ENCODE measurements around the gene SBNO2. TPM values are rescaled to one million over a fixed set of nuclear protein-coding genes. Genes with fewer than 3 reads are reported as not detected.
A peak's percentile ranks its signal among the peaks of the same experiment; 100 is the strongest.
"Not testable (repeated sequence)": the region's sequence is repeated elsewhere in the genome, so short reads cannot be mapped to it uniquely, and the experiment has no call there.

SBNO2 gene
- polyA plus RNA-seq, 2 donors = 43.1 to 56.5 TPM

GRCh38 chr19:1119475-1120217 lies 54.4 kb downstream of the SBNO2 start:
- no peak overlapping the region for H3K27ac ChIP-seq (ENCODE audit: low read depth in 2 of 2, low read length in 1 of 2)
- 91% methylated on average over 50 of the region's 50 CpGs for whole genome bisulfite sequencing, 2 donors
- H3K9me3 ChIP-seq (ENCODE audit: control insufficient read depth in 2 of 2, insufficient read depth in 1 of 2, low read depth in 1 of 2, low read length in 1 of 2) = peaks cover 0 to 3% of the 10 kb centered on the region in 2 donors
- no peak overlapping the region for H3K4me3 ChIP-seq (ENCODE audit: low read depth in 1 of 2, low read length in 2 of 2)
- peaks cover 18 to 74% of the 10 kb centered on the region in 2 donors for H3K36me3 ChIP-seq (ENCODE audit: control insufficient read depth in 2 of 2, insufficient read depth in 2 of 2, low read length in 1 of 2)
- no peaks in the 10 kb centered on the region for H3K27me3 ChIP-seq (ENCODE audit: control insufficient read depth in 1 of 2, insufficient read depth in 2 of 2, low read length in 2 of 2)
- peaks cover 0 to 24% of the 10 kb centered on the region in 2 donors for H3K4me1 ChIP-seq (ENCODE audit: control insufficient read depth in 2 of 2, insufficient read depth in 2 of 2, low read length in 1 of 2)

DNA sequence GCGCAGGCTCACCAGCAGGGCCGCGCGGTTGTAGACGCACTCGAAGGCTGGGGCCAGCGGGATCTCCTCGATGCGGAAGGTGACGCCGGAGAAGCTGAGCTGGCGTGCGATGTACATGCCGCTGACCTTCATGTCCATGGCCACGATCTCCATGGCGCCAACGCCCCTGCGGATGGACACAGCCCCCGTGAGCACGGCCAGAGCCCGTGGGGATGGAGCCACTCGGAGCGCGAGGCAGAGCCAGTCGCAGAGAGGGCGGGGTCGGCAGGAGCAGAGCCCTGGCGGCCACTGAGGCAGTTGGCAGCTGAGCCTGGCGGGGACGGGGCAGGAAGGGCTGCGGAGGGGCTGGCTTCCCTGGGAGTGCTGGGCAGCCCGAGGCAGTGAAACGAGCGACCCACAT lies 55.1 kb downstream of the SBNO2 start:
- no peaks in the 10 kb centered on the region for H3K27me3 ChIP-seq (ENCODE audit: control insufficient read depth in 1 of 2, insufficient read depth in 2 of 2, low read length in 2 of 2)
- H3K4me1 ChIP-seq (ENCODE audit: control insufficient read depth in 2 of 2, insufficient read depth in 2 of 2, low read length in 1 of 2) = peaks cover 0 to 27% of the 10 kb centered on the region in 2 donors
- H3K27ac ChIP-seq (ENCODE audit: low read depth in 2 of 2, low read length in 1 of 2) = no peak overlapping the region
- H3K36me3 ChIP-seq (ENCODE audit: control insufficient read depth in 2 of 2, insufficient read depth in 2 of 2, low read length in 1 of 2) = peaks cover 13 to 73% of the 10 kb centered on the region in 2 donors
- WGBS, 2 donors = 92 to 93% methylated on average over 32 to 34 of the region's 34 CpGs
- peaks cover 0 to 3% of the 10 kb centered on the region in 2 donors for H3K9me3 ChIP-seq (ENCODE audit: control insufficient read depth in 2 of 2, insufficient read depth in 1 of 2, low read depth in 1 of 2, low read length in 1 of 2)
- no peak overlapping the region for H3K4me3 ChIP-seq (ENCODE audit: low read depth in 1 of 2, low read length in 2 of 2)

DNA sequence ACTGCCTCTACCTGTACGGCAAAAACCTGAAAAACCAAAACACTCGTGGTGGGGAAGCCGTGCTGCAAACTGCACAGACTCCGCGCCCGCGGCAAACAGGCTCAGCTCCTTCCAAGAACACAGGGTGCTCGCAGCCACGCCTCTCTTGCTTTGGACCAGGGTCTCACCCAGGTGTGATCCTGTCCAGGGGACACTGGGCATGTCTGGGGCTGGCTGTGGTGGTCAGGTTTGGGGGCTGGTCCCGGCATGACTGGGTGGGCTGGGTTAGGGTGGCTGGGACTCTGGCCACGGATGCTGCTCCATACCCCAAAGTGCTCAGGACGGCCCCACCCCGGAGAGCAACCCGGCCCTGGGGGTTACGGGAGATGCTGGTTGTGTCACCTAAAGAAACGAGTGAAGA lies 56.4 kb downstream of the SBNO2 start:
- 63 to 77% methylated on average over 16 of the region's 16 CpGs for WGBS, 2 donors
- Histone ChIP-seq H3K27ac (ENCODE audit: low read depth in 2 of 2, low read length in 1 of 2) (peak overlapping the region in 1 of 2 donors; percentile 43), H3K9me3 (ENCODE audit: control insufficient read depth in 2 of 2, insufficient read depth in 1 of 2, low read depth in 1 of 2, low read length in 1 of 2) (no peaks in the 10 kb centered on the region), H3K4me1 (ENCODE audit: control insufficient read depth in 2 of 2, insufficient read depth in 2 of 2, low read length in 1 of 2) (peaks cover 5 to 36% of the 10 kb centered on the region in 2 donors), H3K27me3 (ENCODE audit: control insufficient read depth in 1 of 2, insufficient read depth in 2 of 2, low read length in 2 of 2) (no peaks in the 10 kb centered on the region), H3K4me3 (ENCODE audit: low read depth in 1 of 2, low read length in 2 of 2) (no peak overlapping the region), H3K36me3 (ENCODE audit: control insufficient read depth in 2 of 2, insufficient read depth in 2 of 2, low read length in 1 of 2) (peaks cover 13 to 73% of the 10 kb centered on the region in 2 donors)

DNA sequence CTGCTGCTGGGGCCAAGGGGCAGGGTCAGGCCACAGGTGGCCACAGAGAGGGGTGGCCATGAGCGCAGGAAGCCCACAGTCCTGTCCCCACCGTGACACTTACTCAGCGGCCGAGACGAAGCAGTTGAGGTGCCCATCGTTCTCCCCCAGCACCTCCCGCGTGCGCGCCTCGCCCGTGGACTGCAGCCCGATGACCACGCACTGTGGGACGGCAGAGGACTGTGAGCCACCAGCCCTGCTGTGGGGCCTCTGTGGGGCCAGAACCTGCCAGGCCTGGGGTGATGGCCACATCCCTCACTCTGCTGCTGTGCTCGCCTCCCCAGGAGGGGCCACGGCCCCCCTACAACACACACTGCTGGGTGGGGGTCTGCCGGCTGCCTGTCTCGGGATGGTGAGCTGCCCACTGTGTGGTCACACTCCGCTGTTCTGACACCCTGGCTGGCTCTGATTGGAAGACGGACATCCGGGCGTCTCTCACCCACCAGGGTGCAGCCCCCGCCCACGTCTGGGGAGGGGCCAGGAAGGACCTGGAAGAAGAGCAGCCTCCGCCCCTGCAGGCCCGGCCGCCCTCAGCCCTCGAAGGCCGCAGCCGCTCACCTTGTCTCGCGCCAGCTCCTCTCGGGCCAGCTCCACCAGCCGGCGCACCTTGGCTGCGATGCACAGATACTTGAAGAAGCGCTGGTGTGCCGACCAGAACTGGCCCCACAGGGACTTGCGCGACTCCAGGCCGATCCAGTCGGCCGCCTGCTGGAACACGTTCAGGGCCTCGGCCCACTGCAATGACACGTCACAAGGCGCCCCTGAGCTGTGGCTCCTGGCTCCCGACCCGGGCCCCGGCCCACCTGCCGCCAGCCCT lies 57.1 kb downstream of the SBNO2 start:
- H3K27ac ChIP-seq (ENCODE audit: low read depth in 2 of 2, low read length in 1 of 2) = peak overlapping the region in 1 of 2 donors; percentile 3
- peaks cover 13 to 70% of the 10 kb centered on the region in 2 donors for H3K36me3 ChIP-seq (ENCODE audit: control insufficient read depth in 2 of 2, insufficient read depth in 2 of 2, low read length in 1 of 2)
- no peak overlapping the region for H3K4me3 ChIP-seq (ENCODE audit: low read depth in 1 of 2, low read length in 2 of 2)
- 73 to 83% methylated on average over 52 of the region's 52 CpGs for WGBS, 2 donors
- peaks cover 6 to 42% of the 10 kb centered on the region in 2 donors for H3K4me1 ChIP-seq (ENCODE audit: control insufficient read depth in 2 of 2, insufficient read depth in 2 of 2, low read length in 1 of 2)
- H3K9me3 ChIP-seq (ENCODE audit: control insufficient read depth in 2 of 2, insufficient read depth in 1 of 2, low read depth in 1 of 2, low read length in 1 of 2) = no peaks in the 10 kb centered on the region
- no peaks in the 10 kb centered on the region for H3K27me3 ChIP-seq (ENCODE audit: control insufficient read depth in 1 of 2, insufficient read depth in 2 of 2, low read length in 2 of 2)

DNA sequence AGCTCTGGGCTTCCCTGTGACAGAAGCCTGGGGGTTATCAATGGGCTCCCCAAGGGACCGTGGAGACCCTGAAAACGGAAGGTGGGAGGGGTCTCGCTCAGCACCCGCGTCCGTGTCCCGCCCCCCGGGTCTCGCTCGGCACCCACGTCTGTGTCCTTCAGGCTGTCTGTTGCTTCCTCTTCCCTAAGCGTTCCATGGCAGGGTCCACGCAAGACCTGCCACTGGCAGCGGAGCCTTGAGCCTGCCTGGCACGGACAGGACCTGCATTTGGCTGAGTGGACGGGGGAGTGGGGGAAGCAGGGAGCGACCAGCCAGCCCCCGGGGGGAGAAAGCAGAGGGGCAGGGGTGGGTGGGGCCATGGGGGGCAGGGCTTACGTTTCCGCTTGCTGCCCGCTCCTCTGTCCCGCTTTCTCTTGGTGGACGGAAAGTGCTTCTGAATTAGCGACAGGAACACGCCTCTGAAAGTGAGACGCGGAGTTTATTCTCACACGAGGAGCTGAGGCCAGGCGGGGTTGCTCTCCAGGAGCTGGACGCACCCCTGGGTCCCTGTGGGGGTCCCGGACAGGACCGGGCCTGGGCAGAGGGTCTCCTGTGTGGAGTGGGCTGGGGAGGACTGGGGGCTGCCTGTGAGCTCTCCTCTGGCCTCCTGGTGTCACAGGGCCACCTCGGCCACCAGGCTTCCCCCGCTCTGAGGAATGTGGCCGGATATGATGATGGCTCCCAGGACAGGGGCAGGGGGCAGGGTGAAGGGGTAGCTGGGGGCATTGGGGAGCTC lies 58.2 kb downstream of the SBNO2 start:
- 89 to 93% methylated on average over 35 of the region's 35 CpGs for WGBS, 2 donors
- no peak overlapping the region for H3K27ac ChIP-seq (ENCODE audit: low read depth in 2 of 2, low read length in 1 of 2)
- H3K4me3 ChIP-seq (ENCODE audit: low read depth in 1 of 2, low read length in 2 of 2) = no peak overlapping the region
- H3K9me3 ChIP-seq (ENCODE audit: control insufficient read depth in 2 of 2, insufficient read depth in 1 of 2, low read depth in 1 of 2, low read length in 1 of 2) = no peaks in the 10 kb centered on the region
- H3K4me1 ChIP-seq (ENCODE audit: control insufficient read depth in 2 of 2, insufficient read depth in 2 of 2, low read length in 1 of 2) = peaks cover 6 to 44% of the 10 kb centered on the region in 2 donors
- peaks cover 17 to 66% of the 10 kb centered on the region in 2 donors for H3K36me3 ChIP-seq (ENCODE audit: control insufficient read depth in 2 of 2, insufficient read depth in 2 of 2, low read length in 1 of 2)
- H3K27me3 ChIP-seq (ENCODE audit: control insufficient read depth in 1 of 2, insufficient read depth in 2 of 2, low read length in 2 of 2) = no peaks in the 10 kb centered on the region

DNA sequence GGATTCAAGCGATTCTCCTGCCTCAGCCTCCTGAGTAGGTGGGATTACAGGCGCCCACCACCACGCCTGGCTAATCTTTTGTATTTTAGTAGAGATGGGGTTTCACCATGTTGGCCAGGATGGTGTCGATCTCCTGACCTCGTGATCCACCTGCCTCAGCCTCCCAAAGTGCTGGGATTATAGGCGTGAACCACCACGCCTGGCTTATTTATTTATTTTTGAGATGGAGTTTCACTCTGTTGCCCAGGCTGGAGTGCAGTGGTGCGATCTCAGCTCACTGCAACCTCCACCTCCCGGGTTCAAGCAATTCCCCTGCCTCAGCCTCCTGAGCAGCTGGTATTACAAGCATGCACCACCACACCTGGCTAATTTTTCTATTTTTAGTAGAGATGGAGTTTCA lies 59.3 kb downstream of the SBNO2 start:
- Histone ChIP-seq H3K36me3 (ENCODE audit: control insufficient read depth in 2 of 2, insufficient read depth in 2 of 2, low read length in 1 of 2) (peaks cover 17 to 69% of the 10 kb centered on the region in 2 donors), H3K4me1 (ENCODE audit: control insufficient read depth in 2 of 2, insufficient read depth in 2 of 2, low read length in 1 of 2) (peaks cover 6 to 47% of the 10 kb centered on the region in 2 donors)
- 87 to 89% methylated on average over 9 of the region's 9 CpGs for WGBS, 2 donors
- not testable (repeated sequence) for H3K4me3 ChIP-seq (ENCODE audit: low read depth in 1 of 2, low read length in 2 of 2); H3K27ac ChIP-seq (ENCODE audit: low read depth in 2 of 2, low read length in 1 of 2); H3K27me3 ChIP-seq (ENCODE audit: control insufficient read depth in 1 of 2, insufficient read depth in 2 of 2, low read length in 2 of 2); H3K9me3 ChIP-seq (ENCODE audit: control insufficient read depth in 2 of 2, insufficient read depth in 1 of 2, low read depth in 1 of 2, low read length in 1 of 2)

DNA sequence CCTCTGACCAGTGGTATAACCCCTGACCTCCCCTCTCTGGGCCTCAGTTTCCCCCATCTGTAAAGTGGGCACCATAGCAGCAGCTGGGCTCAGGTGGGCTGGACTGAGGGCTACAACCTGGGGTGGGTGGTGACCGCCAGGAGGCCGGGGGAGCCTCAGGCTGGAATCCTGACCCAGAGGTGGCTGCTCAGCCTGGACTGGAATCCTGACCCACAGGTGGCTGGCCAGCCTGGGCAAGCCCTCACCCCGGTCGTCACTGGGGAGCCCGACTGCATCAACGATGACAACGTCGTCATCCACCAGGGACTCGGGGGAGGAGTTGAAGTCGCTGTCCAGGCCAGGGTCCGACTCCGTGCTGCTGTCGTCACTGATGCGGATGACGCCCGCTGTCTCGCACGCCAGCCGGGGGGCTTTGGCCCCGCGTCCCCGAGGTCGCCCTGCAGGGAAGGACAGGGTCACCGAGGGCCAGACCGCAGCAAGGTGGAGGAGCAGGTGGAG lies 60.0 kb downstream of the SBNO2 start:
- Histone ChIP-seq H3K4me1 (ENCODE audit: control insufficient read depth in 2 of 2, insufficient read depth in 2 of 2, low read length in 1 of 2) (peaks cover 6 to 45% of the 10 kb centered on the region in 2 donors), H3K4me3 (ENCODE audit: low read depth in 1 of 2, low read length in 2 of 2) (no peak overlapping the region), H3K27me3 (ENCODE audit: control insufficient read depth in 1 of 2, insufficient read depth in 2 of 2, low read length in 2 of 2) (no peaks in the 10 kb centered on the region), H3K9me3 (ENCODE audit: control insufficient read depth in 2 of 2, insufficient read depth in 1 of 2, low read depth in 1 of 2, low read length in 1 of 2) (no peaks in the 10 kb centered on the region), H3K27ac (ENCODE audit: low read depth in 2 of 2, low read length in 1 of 2) (peak overlapping the region; percentile 62 to 83), H3K36me3 (ENCODE audit: control insufficient read depth in 2 of 2, insufficient read depth in 2 of 2, low read length in 1 of 2) (peaks cover 14 to 69% of the 10 kb centered on the region in 2 donors)
- 84 to 87% methylated on average over 25 of the region's 25 CpGs for WGBS, 2 donors

GRCh38 chr19:1113030-1113985 lies 60.8 kb downstream of the SBNO2 start:
- 30 to 37% methylated on average over 31 to 44 of the region's 44 CpGs for WGBS, 2 donors
- Histone ChIP-seq H3K9me3 (ENCODE audit: control insufficient read depth in 2 of 2, insufficient read depth in 1 of 2, low read depth in 1 of 2, low read length in 1 of 2) (no peaks in the 10 kb centered on the region), H3K4me1 (ENCODE audit: control insufficient read depth in 2 of 2, insufficient read depth in 2 of 2, low read length in 1 of 2) (peaks cover 6 to 43% of the 10 kb centered on the region in 2 donors), H3K27ac (ENCODE audit: low read depth in 2 of 2, low read length in 1 of 2) (peak overlapping the region; percentile 66 to 83), H3K4me3 (ENCODE audit: low read depth in 1 of 2, low read length in 2 of 2) (no peak overlapping the region), H3K27me3 (ENCODE audit: control insufficient read depth in 1 of 2, insufficient read depth in 2 of 2, low read length in 2 of 2) (no peaks in the 10 kb centered on the region), H3K36me3 (ENCODE audit: control insufficient read depth in 2 of 2, insufficient read depth in 2 of 2, low read length in 1 of 2) (peaks cover 14 to 72% of the 10 kb centered on the region in 2 donors)

All from esophagus (tissue), 2 donors.